K562 (cell line): ENCODE results near the gene MYO18A.

Experiments
- CTCF ChIP-seq, 3 experiments: IDR thresholded peaks in 2 of 3; conservative IDR thresholded peaks in 1 of 3; 2 replicates each; pipeline ENCODE4 v1.5.1; 2011 to 2012; ENCODE audit warnings: low read length in 3 of 3, mild to moderate bottlenecking in 3 of 3, control low read depth in 2 of 3, improper control_type of control experiment in 1 of 3, inconsistent platforms in 1 of 3, low read depth in 1 of 3, mixed read lengths in 1 of 3, moderate library complexity in 1 of 3; ENCODE audit not compliant: insufficient read depth in 2 of 3
- NFE2 ChIP-seq: IDR thresholded peaks from 2 replicates; pipeline ENCODE4 v1.6.1; 2014; ENCODE audit warnings: antibody characterized with exemption, low read depth
- PML ChIP-seq: IDR thresholded peaks from 2 replicates; pipeline ENCODE4 v1.6.1; 2012; ENCODE audit warnings: low read length, inconsistent platforms
- POLR2G ChIP-seq: fragments of 200-400 bp; formaldehyde crosslinking; IDR thresholded peaks from 2 replicates; pipeline ENCODE4 v1.6.1; 2017; ENCODE audit warnings: low read depth, mild to moderate bottlenecking, antibody characterized with exemption, low read length, moderate library complexity
- ZNF609 ChIP-seq: sonication (generic); formaldehyde crosslinking; IDR thresholded peaks from 2 replicates; pipeline ENCODE4 v1.8.1; 2023; ENCODE audit warnings: missing genetic modification reagents, mild to moderate bottlenecking, borderline replicate concordance

GRCh38 chr17:29079433-29079832, 100.8 kb downstream of the MYO18A start:
- TF ChIP-seq CTCF (IDR thresholded peaks at IDR 0.05 in 2 of 3, conservative IDR thresholded peaks at IDR 0.05 in 1 of 3; ENCODE audit: insufficient read depth in 2 of 3, low read depth in 1 of 3, low read length in 3 of 3) (no peak), PML (no peak), POLR2G (no peak; the same call in 1 of the 2 replicates), NFE2 (no peak), ZNF609 (CRISPR knock-in tag) (no peak)
